Endothelial cell (in vitro differentiated cells): Measurements from ENCODE around the gene CAMKMT. TPM values are rescaled to one million over a fixed set of nuclear protein-coding genes. Genes with fewer than 3 reads are reported as not detected.

Experiments used
- DNase-seq: peaks from one replicate; pipeline ENCODE4 v3.0.0; 2021; ENCODE audit warnings: low spot score
- H3K27ac Mint-ChIP-seq: one replicate; pipeline ENCODE4 v1.8.0; 2021; ENCODE audit warnings: mixed read lengths, inconsistent platforms; ENCODE audit not compliant: unreplicated experiment
- H3K27me3 Mint-ChIP-seq: one replicate; pipeline ENCODE4 v1.8.0; 2021; ENCODE audit warnings: mild to moderate bottlenecking, moderate library complexity, mixed read lengths, inconsistent platforms; ENCODE audit not compliant: unreplicated experiment
- H3K36me3 Mint-ChIP-seq: one replicate; pipeline ENCODE4 v1.8.0; 2021; ENCODE audit warnings: mild to moderate bottlenecking, low read depth, mixed read lengths, inconsistent platforms; ENCODE audit not compliant: unreplicated experiment
- H3K4me1 Mint-ChIP-seq: one replicate; pipeline ENCODE4 v1.8.0; 2021; ENCODE audit warnings: mild to moderate bottlenecking, mixed read lengths, inconsistent platforms; ENCODE audit not compliant: unreplicated experiment
- H3K4me3 Mint-ChIP-seq: one replicate; pipeline ENCODE4 v1.8.0; 2021; ENCODE audit warnings: mild to moderate bottlenecking, mixed read lengths, inconsistent platforms; ENCODE audit not compliant: unreplicated experiment
- H3K9me3 Mint-ChIP-seq: one replicate; pipeline ENCODE4 v1.8.0; 2021; ENCODE audit warnings: mixed read lengths, inconsistent platforms; ENCODE audit not compliant: unreplicated experiment
- CTCF ChIP-seq: fragments of 200-600 bp; sonication (generic); IDR thresholded peaks from one replicate; pipeline ENCODE4 v1.5.0; 2021; ENCODE audit warnings: antibody characterized with exemption; ENCODE audit not compliant: unreplicated experiment
- total RNA-seq: library from RNA; stranded (reverse); fragmentation: NEBNext Ultra II Directional; extraction: Animal tissue kit (Norgen Biotek cat#: 25700); gene quantifications from one replicate; pipeline ENCODE4 v1.2.1, GENCODE V29; 2021; ENCODE audit not compliant: unreplicated experiment

Gene CAMKMT
- total RNA-seq, 1 donor from 2014 or later, result 8.4 TPM

- no peak for DNase-seq
- no peak for TF ChIP-seq CTCF
- no peaks in the 10 kb centered on the region for H3K36me3 Mint-ChIP-seq
- H3K27me3 Mint-ChIP-seq, result peaks cover 4% of the 10 kb centered on the region
- peaks cover 4% of the 10 kb centered on the region for H3K4me1 Mint-ChIP-seq
- no peak overlapping the region for H3K27ac Mint-ChIP-seq
- H3K4me3 Mint-ChIP-seq, result no peak overlapping the region
- H3K9me3 Mint-ChIP-seq, result no peaks in the 10 kb centered on the region
These were observed 404.5 kb downstream of the CAMKMT start for GRCh38 chr2:44766220-44766619.

GRCh38 chr2:44766777-44767176, 405.0 kb downstream of the CAMKMT start:
- no peak overlapping the region for H3K27ac Mint-ChIP-seq
- DNase-seq, result no peak
- no peak for TF ChIP-seq CTCF
- H3K4me3 Mint-ChIP-seq, result no peak overlapping the region
- peaks cover 4% of the 10 kb centered on the region for H3K27me3 Mint-ChIP-seq
- H3K36me3 Mint-ChIP-seq, result no peaks in the 10 kb centered on the region
- no peaks in the 10 kb centered on the region for H3K9me3 Mint-ChIP-seq
- peaks cover 4% of the 10 kb centered on the region for H3K4me1 Mint-ChIP-seq

- no peak overlapping the region for H3K4me3 Mint-ChIP-seq
- H3K9me3 Mint-ChIP-seq, result no peaks in the 10 kb centered on the region
- H3K4me1 Mint-ChIP-seq, result peaks cover 4% of the 10 kb centered on the region
- peaks cover 4% of the 10 kb centered on the region for H3K27me3 Mint-ChIP-seq
- no peak for DNase-seq
- no peak for TF ChIP-seq CTCF
- H3K36me3 Mint-ChIP-seq, result no peaks in the 10 kb centered on the region
- H3K27ac Mint-ChIP-seq, result no peak overlapping the region
These were observed 405.9 kb downstream of the CAMKMT start for GRCh38 chr2:44767691-44768090.

GRCh38 chr2:44768438-44769236, 406.9 kb downstream of the CAMKMT start:
- DNase-seq, result peak; percentile 9
- Mint-ChIP-seq H3K4me3 (peak overlapping the region; percentile 74), H3K36me3 (no peaks in the 10 kb centered on the region), H3K9me3 (no peaks in the 10 kb centered on the region), H3K4me1 (peaks cover 4% of the 10 kb centered on the region), H3K27me3 (peaks cover 4% of the 10 kb centered on the region), H3K27ac (no peak overlapping the region)
- TF ChIP-seq CTCF, result no peak

DNA sequence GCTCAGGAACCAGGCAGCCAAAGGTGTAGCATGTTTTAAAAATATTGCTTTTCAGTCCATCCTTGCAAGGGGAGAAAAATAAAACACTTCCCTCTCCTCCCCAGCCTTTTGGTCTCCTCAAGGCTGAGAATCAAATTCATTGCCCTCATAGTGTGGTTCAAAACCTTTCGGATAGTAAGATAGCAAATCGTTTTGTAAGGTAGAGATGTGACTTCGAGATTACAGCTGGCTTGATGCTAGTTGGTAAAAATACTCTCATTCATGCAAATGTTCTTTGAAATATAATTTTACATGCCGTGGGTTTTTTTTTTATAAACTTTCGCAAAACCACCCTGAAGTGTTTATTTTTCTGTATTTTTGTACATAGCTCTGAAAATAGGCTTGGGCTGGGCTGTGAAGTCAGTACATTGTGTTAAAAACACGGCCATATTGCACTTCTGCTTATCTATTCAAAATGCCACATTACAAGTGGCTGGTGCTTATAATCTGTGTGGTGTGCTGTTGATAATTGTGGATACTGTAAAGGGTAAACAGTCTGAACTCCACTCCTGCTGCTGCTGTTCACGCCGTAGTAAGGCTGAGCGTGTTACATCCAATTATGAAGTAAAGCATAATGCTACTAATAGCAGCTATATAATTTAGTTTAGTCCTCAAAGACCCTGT, 407.7 kb downstream of the CAMKMT start:
- Mint-ChIP-seq H3K4me1 (peaks cover 4% of the 10 kb centered on the region), H3K4me3 (no peak overlapping the region), H3K9me3 (no peaks in the 10 kb centered on the region), H3K36me3 (no peaks in the 10 kb centered on the region), H3K27ac (no peak overlapping the region), H3K27me3 (peaks cover 4% of the 10 kb centered on the region)
- TF ChIP-seq CTCF, result no peak
- DNase-seq, result no peak
